ENCODE results near the gene MAJIN.

- no peak for TF ChIP-seq CTCF (IDR thresholded peaks at IDR 0.05)
- TF ChIP-seq POLR2A (IDR thresholded peaks at IDR 0.05) = no peak
Measured at GRCh38 chr11:64900263-64900678, 71.6 kb downstream of the MAJIN start.

Data from prostate gland (tissue), 2 donors.